Activated CD4-positive, alpha-beta T cell treated with anti-CD3 and anti-CD28 coated beads, Interleukin-2, amount 50 U/mL, for 16 hours (primary cell): Measurements from ENCODE around the gene BTRC.

ENCODE experiments used
- DNase-seq: peaks from one replicate; pipeline ENCODE4 v3.0.0-alpha.2; 2020

Gene BTRC

DNA sequence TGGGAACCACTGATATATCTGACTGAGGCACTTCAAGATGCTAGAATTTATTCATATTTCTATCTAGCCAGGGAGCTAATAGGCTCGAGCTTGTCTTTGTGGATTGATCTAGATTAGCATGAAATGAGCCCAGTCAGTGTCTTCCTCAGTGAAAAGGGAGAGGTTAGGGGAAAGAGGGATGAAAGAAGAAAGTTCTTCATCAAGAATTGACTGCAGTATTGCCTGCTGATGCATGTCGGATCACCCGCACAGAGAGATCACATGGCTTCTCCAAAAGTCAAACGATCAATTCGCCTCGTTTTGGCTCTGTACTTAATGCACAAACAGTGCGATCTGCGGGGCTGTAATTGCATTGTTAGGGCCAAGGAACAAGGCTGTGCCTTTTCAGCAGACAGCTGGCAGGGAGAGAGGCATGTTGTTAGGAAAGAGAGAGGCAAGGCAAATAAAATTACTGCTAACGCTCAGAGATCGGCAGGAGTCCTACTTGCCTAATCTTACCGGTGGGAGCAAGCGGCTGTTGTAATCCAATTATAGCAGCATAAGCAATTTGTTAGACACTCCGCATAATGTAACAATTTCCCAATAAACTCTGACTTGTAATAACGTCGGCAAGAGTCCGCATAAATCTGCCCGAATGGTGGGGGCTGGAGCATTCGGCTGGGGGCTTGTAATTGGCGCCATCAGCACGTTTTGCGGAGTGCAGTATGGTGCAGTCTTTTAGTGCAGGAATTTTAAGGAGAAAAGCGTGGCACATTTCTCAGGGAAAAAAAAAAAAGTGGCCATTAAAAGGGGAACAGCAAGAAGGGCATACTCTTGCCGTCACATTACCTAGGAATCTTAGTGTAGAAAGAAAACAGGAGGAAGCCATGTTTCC, 132.0 kb downstream of the BTRC start:
- DNase-seq: no peak

DNA sequence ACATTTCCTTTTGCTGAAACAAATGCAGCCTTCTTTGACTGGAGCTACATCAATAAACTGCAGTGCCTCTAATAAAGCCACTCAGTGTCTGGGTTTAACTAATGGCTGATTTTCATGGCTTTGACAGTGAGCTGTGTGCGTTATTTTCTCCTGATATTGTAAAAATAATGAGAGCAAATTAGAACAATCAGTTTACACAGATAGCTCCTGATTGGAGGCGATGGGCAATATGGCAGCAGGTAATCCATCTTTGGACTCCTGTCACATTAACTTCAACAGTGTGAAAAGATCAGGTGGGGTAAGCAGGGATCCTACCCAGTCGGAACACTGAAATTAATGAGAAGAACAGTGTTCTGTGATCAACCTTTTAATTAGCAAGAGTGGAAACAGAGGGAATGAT, 133.4 kb downstream of the BTRC start:
- DNase-seq: no peak

DNA sequence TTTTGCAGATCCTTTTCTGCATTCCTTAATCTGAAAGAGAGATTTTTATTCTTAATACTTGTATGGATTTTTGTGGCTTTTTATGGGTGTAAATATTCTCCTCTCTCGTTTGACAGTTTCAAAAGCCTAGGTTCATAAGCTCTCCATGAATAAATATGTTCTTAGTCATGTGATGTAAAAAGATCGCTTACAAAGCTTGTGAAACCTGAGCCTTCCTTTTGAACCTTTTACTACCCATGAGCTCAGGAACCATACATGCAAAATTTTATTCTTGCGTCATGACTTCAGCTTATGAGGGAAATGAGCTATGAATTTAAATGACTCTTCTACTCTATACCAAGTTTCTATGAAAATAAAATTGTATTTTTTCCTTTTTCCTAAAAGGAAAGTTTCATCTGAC, 135.4 kb downstream of the BTRC start:
- DNase-seq: no peak

DNA sequence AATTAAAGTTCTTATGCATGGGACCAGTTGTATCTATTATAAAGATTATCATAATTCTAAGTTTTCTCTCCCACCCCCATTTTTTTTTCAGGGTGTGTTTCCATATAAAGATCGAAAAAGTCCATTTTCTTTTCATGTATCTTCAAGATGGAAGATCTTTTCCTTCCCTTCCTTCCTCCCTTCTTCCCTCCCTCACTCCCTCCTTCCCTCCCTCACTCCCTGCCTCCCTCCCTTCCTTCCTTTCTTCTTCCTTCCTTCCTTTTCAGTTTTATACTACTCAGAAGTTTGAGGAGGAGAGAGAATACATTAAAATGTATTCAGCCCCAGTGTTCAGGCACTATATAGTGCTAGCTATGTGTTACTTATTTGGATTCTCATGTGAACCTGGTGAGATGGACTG, 136.1 kb downstream of the BTRC start:
- DNase-seq: no peak

DNA sequence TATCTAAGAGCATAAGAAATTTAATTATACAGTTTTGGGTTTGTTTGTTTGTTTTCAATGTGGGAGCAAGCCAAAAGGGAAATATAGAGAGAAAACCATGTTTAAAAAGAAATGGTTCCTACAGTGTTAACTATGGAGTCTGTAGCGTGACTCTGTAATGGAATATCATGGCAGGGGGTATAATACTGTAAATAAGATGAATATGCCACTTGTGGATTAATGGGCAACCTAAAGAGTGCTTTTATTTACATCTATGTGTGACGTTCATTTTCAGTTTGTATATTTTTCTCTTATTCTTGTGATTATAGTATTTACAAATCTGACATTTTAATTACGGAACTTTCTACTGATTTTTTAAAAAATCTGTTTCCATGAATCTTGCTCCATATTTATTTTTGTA, 138.2 kb downstream of the BTRC start:
- DNase-seq: no peak

DNA sequence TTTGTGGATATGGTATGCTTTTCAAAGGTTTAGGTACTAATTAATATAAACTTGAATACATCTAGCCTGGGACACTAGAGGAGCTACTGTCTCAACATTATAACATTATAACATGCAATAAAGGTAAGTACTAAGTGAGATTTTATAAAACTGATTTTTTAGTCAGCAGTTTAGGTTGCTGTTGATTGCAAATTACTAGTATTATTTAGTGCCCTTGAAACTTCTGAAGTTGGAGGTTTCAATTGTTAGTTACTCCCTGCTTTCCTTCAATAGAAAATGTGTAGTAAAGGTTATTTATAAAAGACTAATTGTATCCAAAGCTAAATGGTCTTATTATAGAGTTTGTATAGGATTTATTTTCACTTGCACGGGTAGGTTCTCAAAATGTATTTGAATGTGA, 138.8 kb downstream of the BTRC start:
- no peak for DNase-seq

DNA sequence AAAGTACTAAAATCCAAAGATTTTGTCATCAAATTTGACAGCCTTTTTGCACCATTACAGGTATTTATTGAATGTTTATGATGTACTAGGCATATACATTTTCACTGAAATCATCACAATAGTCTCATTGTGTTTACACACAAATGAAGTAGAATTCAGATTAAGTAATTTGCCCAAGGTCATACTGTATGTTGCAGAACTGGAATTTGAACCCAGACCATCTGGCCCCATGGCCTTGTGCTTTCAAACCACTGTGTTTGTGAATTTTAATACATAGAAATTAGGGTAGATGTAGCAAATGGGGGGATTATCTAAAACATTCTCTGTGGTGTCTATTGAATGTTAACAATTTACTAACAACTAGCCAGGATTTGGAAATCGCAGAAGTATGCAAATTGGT, 139.3 kb downstream of the BTRC start:
- no peak for DNase-seq

DNA sequence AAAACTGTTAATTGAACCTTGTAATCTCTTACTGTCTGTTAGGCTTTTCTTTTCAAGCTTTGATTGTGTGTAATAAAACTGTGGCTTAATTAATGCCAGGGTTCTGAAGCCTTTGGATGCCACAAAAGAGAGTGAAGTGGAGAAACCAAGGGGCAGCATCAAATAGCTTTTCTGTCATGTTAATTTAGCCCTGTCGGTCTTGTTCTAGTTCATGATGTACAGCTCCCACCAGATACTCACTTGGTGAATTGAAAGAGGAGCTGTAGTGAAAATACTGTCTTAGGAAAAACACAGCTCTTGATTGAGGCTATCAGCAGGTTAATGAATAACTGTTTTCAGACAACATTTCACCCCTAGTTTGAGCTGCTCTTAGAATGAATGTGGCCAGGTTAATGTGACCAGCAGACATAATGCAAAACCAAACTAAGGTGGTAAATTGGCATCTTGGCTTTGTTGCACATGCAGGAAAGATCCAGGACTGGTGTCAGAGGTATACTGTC, 139.9 kb downstream of the BTRC start:
- DNase-seq: no peak

DNA sequence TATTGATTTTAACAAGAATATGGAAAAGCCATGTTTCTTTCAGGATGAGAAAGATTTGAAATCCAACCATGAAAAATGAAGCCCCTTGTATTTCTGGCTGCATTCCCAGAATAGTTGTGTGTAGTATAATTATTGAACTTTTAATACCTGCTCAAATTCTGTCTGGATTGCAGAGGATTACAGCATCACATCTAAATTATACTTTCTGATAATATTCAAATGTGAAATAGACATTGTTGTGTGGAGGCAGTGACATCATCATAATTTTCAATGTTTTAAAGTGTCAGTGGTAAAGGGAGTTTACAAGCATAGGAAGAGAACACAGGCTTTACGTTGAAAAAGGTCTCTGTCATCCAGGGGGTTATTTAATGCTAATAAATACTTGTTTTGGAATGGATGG, 140.7 kb downstream of the BTRC start:
- DNase-seq: no peak

DNA sequence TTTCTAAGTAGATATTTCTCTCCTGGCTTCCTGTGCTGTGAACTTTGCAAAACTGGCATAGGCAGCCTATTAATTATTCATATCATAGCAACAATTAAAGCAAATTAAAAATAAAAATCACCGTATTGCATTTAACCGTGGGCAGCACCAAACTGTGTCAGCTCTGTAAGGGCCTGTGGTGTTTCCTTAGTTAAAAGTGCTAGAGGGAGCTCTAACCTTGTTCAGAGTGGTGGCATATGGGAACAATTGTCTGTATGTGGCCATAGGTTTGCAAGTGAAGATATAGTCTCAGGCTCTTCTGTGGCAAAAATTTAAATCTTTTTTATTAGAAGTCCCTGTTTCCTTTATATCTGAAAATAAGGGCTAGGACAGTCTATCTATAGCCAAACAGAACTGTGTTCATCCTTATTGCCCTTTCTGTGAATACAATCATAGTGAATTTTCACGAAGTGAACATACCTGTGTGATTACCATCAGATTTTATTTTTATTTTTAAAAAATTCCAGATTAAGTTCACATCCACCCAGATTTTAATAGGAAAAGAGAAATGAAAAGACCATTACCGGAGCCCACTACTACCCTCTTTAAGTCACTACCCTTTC, 141.5 kb downstream of the BTRC start:
- peak; percentile 1 for DNase-seq

DNA sequence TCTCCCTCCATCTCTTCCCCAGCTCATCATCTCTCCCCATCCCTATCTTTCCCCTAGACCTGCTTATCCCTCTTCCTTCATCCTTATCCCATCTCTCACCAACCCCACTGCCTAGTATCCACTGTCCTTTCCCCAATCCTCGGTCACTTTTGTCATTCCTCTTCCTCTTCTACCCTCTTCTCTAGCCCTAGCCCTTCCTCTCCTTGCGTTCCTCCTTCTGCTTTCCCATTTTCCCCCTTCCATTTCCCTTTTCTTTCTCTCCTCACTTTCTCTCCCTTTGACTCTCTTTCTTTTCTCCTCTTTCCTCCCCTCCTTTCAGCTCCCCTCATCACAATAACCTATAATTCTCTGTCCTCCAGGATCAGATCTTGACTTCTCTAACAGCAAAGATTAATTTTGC, 150.5 kb downstream of the BTRC start:
- no peak for DNase-seq

DNA sequence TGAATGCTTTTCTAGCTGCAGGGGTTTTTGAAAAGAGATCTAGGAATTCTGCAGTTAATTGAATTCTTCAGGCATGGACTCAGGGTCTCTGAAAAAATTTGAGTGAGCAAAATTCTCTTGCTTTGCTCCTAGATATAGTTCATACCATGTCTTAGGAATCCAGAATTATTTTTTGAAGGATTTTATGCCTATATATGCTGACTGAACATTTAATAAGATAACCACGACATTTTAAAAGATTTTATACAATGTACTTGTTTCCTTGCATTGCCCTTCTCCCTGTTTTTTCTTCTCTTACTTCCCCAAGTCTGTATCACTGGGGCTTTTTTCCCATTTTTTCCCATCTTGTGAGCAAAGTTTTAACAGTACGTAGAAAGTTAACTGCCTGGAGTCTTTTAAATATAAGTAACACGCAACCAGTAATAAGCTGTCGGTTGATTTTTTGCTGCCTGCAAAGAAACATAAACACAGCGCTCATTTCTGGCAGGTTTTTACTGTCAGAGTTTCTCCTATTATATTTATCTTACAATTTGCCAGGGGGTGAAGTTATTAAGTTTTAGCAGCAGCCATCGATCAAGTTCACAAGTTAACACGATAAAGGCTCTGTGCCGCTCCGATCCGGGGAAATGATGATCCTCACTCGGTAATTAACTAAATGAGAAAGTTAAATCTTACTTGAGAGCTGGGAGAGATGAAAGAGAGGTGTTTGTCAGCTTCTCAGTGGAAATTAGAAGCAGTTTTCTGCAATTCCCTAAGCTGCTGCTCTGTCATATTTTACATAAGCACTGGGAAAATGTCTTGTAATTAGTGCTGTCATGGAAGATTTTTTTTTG, 153.1 kb downstream of the BTRC start:
- DNase-seq: no peak

DNA sequence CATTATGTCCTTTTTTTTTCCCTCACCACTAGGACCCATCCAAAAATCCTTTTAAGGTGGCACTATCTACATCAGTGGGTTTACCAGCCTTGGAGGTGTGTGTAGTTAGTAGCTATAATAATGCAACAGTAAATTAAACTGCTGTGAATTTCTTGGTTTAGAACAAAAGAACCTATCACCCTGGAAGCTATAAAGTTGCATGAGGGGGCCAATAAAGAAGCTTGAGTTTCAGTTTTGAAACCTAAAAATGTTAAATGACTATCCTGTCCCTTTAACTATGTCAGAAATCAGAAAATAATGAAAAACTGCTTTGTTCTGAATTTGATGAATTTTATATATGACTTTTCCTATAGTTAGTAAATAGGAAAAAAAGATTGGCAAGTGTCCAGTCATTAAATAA, 153.9 kb downstream of the BTRC start:
- no peak for DNase-seq

DNA sequence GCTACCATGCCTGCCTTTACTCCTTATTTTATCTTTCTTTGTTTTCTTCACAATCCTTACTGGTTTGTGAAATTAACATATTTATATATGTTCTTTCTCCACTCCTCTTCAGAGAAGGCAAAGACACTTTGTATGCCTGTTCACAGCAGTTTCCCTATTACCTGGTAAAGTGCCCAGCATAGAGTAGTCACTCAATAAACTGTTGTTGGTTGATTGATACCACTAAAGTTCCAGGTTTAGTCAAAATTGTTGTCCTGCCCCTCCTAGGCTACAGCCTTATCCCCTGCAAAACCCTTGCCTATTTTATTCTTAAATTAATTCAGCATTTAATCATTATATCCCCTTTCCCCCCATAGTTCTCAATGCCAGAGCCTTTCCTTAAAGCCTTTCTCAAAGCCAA, 158.0 kb downstream of the BTRC start:
- DNase-seq: no peak

DNA sequence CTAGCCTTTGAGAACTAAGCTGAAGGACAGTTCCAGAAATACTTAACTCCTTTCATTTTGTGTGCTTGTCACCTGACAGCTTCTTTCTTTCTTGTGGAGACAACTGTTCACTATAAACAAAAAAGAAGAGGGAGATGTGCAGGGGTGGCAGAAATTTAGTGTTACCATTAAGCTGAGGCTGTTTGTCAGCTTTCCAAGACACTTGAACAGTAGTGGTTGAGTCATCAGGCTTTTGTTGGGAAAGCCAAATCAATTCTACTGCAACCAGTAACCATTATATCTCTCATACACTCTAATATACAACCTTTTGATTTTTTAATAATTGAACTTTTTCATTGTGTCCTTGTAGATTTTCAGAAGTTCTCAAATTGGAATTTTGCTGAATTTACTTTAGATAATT, 158.8 kb downstream of the BTRC start:
- no peak for DNase-seq

DNA sequence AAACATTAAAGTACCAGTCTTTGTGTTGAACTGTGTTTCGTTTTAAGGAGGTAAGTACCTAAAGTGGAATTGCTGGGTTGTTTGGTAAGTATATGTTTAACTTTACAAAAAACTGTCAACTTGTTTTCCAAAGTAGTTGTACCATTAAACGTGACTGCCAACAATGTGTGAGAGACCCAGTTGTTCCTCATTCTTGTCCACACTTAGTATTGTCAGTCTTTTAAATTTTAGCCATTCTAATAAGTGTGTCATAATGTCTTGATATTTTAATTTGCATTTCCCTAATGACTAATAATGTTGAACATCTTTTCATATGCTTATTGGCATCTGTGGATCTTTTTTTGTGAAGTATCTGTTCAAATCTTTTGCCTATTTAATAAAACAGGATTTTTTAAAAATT, 159.8 kb downstream of the BTRC start:
- DNase-seq: no peak

DNA sequence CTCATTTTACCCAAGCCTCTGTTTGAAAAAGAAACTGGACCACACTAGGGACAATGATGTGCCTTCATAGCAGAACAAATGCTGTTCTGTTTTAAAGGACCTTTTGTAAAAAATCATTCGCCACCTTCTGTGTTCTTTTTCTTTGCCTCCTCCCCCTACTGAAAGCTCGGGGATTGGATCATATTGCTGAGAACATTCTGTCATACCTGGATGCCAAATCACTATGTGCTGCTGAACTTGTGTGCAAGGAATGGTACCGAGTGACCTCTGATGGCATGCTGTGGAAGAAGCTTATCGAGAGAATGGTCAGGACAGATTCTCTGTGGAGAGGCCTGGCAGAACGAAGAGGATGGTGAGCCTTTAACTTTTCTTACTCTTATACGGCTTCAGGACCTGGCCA, 171.9 kb downstream of the BTRC start:
- DNase-seq: no peak

DNA sequence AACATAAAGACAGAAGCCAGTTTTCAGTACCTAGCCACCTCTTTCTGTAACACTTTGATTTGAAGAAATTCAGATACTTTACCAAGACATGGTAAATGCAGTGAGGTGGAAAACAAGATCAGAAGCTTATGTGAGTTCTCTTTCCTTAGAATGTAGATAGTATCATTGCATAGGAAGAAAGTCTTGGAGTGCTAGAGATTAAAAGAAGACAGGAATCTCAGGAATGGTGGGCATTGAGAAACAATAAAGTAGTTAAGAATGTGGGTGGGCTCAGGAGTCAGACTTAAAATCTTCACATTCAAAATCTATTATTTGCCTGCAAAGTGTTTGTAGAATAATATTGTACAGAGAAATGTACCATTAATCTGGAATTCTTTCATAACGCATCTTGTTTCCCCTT, 175.2 kb downstream of the BTRC start:
- no peak for DNase-seq

DNA sequence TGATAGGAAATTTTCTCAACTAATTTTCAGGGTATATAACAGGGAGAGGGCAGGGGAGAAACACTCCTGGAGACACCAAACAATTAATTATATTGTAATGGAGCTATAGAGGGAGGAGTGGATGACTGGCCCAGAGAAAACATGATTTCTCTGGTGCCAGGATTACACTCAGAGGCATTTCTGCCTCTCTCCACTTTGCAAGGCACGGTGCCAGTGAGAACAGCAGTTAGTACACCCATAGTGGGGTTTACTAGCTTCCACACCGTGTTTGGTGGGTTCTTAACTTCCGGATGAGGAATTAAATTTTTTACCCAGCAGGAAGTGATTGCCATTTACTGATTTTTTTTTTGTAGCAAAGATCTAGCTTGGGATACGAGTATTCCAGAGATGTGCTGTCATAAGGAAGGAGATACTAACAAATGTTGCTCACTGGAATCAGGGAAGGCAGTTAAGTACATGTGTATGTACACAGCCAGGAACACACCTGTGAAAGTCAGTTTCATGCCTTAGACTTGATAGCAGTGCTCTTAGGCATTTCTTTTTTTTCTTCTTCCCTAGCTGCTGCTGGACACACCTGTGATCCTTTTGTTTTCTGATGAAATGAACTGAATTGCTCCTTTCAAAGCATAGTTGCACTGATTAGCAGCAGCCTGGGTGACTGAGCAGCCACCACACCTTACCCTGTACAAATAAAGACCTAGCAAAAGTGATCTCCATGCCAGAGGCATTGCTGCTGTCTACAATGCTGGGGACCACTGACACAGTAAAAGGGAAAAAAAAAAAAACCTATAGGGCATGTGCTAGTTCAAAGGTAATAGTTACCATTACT, 176.0 kb downstream of the BTRC start:
- DNase-seq: no peak

DNA sequence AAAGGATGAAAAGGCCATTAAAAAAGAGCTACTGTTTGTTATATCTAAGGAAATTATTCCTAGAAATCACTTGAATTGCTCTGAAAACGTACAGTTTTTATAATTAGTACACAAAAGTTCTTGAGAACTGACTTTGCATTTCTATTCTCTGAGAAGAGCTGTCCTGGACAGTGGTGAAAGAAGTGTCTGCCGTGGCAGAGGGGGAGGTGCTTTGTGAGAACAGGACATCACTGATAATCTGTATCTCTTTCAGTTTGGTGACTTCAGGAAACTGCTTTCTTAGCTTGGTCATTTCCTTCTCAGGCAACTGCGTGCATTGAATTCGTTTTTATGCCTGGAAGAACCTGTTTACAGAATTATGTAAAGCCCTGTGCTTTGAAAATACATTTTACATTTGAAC, 182.0 kb downstream of the BTRC start:
- peak; percentile 6 for DNase-seq

DNA sequence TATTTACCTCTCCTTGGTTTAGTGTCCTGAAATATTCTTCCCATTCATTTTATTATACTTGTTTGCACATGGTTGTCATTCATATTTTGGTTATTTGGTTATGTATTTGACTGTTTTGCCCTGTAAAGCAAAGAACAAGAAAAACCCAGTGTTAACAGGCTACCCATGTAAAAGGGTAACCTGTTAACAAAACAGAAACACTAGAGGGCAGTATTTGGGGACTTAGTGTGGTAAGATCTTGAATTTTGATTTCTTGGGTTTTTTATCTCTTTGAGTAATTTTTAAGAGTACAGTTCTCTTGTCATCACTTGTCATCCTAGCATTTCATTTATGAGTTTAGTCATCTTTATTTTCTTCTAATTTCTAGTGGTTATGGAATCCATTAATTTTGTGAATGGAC, 182.8 kb downstream of the BTRC start:
- DNase-seq: peak; percentile 33

DNA sequence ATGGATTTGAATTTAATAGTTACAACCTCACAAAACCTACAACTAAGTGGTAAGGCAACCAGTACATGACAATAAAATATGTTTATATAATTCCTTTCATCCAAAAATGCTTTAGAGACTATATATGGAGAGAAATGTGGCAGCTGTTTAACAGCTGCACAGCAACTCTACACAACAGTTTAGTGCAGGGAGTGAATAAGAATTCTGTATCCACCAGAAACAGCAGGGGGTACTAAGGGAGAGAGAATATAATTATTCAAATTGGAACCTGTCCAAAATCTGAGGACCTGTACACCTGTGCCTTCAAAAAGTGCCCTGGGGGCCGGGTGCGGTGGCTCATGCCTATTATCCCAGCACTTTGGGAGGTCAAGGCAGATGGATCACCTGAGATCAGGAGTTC, 184.5 kb downstream of the BTRC start:
- DNase-seq: no peak

DNA sequence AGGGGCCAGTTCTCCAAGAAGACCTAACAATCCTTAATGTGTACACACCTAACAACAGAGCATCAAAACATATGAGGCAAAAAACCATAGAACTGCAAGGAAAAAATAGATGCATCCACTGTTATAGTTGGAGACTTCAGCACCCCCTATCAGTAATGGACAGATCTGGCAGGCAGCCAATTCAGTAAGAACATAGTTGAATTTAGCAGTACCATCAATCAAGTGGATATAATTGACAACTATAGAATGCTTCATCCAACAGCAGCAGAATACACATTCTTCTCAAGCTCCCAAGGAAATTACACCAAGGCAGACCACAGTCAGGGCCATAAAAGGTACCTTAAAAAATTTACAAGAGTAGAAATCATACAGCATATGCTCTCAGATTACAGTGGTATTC, 191.9 kb downstream of the BTRC start:
- DNase-seq: no peak
